ENCODE measurements around the gene SELENOV. TPM values are rescaled to one million over a fixed set of nuclear protein-coding genes. Genes with fewer than 3 reads are reported as not detected.

SELENOV gene
- total RNA-seq, 1 experiment from 2014 or later, result not detected

DNA sequence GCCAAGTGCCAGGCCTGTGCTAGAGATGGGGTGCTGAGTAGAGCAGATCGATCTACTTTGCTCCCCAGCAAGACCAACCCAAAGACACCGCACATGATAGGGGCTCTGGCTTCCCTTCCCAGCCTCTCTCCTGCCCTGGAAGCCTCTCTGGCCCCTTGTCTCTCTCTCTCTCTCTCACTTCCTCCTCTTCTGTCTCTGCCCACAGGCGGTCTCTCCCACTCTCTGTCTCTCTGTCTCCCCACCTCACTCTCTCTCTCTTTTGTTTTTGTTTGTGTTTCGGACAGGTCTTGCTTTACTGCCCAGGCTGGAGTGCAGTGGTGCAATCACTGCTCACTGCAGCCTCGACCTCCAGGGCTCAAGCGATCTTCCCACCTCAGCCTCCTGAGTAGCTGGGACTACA lies 1.3 kb downstream of the SELENOV start:
- H2AFZ ChIP-seq (ENCODE audit: low read depth, low read length, poor library complexity, severe bottlenecking), result no peak overlapping the region
- no peak for TF ChIP-seq CEBPB (IDR thresholded peaks at IDR 0.05; ENCODE audit: low read depth)
- TF ChIP-seq SP1 (IDR thresholded peaks at IDR 0.05; ENCODE audit: low read depth), result no peak
- no peak for TF ChIP-seq SIN3A (IDR thresholded peaks at IDR 0.05; ENCODE audit: low read depth)
- no peak for TF ChIP-seq ELF1 (IDR thresholded peaks at IDR 0.05; ENCODE audit: borderline replicate concordance, low read depth)
- TF ChIP-seq, protein P1, sequence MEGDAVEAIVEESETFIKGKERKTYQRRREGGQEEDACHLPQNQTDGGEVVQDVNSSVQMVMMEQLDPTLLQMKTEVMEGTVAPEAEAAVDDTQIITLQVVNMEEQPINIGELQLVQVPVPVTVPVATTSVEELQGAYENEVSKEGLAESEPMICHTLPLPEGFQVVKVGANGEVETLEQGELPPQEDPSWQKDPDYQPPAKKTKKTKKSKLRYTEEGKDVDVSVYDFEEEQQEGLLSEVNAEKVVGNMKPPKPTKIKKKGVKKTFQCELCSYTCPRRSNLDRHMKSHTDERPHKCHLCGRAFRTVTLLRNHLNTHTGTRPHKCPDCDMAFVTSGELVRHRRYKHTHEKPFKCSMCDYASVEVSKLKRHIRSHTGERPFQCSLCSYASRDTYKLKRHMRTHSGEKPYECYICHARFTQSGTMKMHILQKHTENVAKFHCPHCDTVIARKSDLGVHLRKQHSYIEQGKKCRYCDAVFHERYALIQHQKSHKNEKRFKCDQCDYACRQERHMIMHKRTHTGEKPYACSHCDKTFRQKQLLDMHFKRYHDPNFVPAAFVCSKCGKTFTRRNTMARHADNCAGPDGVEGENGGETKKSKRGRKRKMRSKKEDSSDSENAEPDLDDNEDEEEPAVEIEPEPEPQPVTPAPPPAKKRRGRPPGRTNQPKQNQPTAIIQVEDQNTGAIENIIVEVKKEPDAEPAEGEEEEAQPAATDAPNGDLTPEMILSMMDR (IDR thresholded peaks at IDR 0.05 in 2 of 3, conservative IDR thresholded peaks at IDR 0.05 in 1 of 3; ENCODE audit: borderline replicate concordance in 1 of 3, insufficient read depth in 1 of 3, low read depth in 2 of 3, low read length in 2 of 3), result no peak
- TF ChIP-seq SRF (IDR thresholded peaks at IDR 0.05; ENCODE audit: low read depth), result no peak
- TF ChIP-seq ZNF274 (IDR thresholded peaks at IDR 0.05; ENCODE audit: low read depth, low read length), result no peak
- TF ChIP-seq FOSL1 (IDR thresholded peaks at IDR 0.05; ENCODE audit: low read depth), result no peak
- TF ChIP-seq EGR1 (IDR thresholded peaks at IDR 0.05; ENCODE audit: low read depth), result no peak
- no peak for TF ChIP-seq YY1 (IDR thresholded peaks at IDR 0.05; ENCODE audit: extremely low read depth, insufficient replicate concordance, low read depth, low read length)
- TF ChIP-seq ZFX (IDR thresholded peaks at IDR 0.05), result no peak
- TF ChIP-seq POLR2AphosphoS5 (IDR thresholded peaks at IDR 0.05; ENCODE audit: low read depth, low read length), result no peak
- no peak for TF ChIP-seq EZH2phosphoT487 (IDR thresholded peaks at IDR 0.05; ENCODE audit: borderline replicate concordance)
- ChIA-PET CTCF (no interaction called here), POLR2A (no interaction called here), RAD21 (ENCODE audit: low non-redundant PET in 1 of 2, low total read pairs in 2 of 2, uncharacterized antibody in 2 of 2, unreplicated experiment in 2 of 2) (no interaction called here)
- no TSS peak for BruUV-seq (replicated peaks)
- no peaks in the 10 kb centered on the region for H3K4me1 ChIP-seq (ENCODE audit: control insufficient read depth in 1 of 2, insufficient read depth in 2 of 2, low read length in 2 of 2)
- no peaks in the 10 kb centered on the region for H3K79me2 ChIP-seq (ENCODE audit: insufficient read depth, low read length)
- no peak overlapping the region for H3K4me2 ChIP-seq (ENCODE audit: low read length)
- DNase-seq (ENCODE audit: low read depth, low spot score) (no peak), ATAC-seq (no peak)
- no peaks in the 10 kb centered on the region for H3K27me3 ChIP-seq (ENCODE audit: insufficient read depth, low read length)
- no peak overlapping the region for H3K9ac ChIP-seq (ENCODE audit: low read length)
- no peaks in the 10 kb centered on the region for H3K36me3 ChIP-seq (ENCODE audit: control insufficient read depth in 1 of 2, insufficient read depth in 2 of 2, low read length in 2 of 2)
- H3K27ac ChIP-seq (ENCODE audit: low read depth, low read length), result no peak overlapping the region
- no peak overlapping the region for H3K4me3 ChIP-seq (replicated peaks in 1 of 2; ENCODE audit: low read depth in 1 of 2, low read length in 2 of 2)
- no peaks in the 10 kb centered on the region for H3K9me2 ChIP-seq (ENCODE audit: insufficient read depth)
- no peaks in the 10 kb centered on the region for H4K20me1 ChIP-seq (ENCODE audit: insufficient read depth)
- intact Hi-C loops (cut with micrococcal nuclease), result no loop called here
- no peaks in the 10 kb centered on the region for H3K9me3 ChIP-seq (ENCODE audit: control insufficient read depth in 1 of 2, insufficient read depth in 1 of 2, low read depth in 1 of 2, low read length in 2 of 2)

Data from HCT116 (cell line).